Stimulated activated naive B cell treated with anti-CD40 and anti-IgM and Interleukin-4, amounts not matched to agents 10 μg/mL and 1 μg/mL and 100 μg/mL, for 72 hours (primary cell): ENCODE measurements around the gene APP.
"Not testable (repeated sequence)": the region's sequence is repeated elsewhere in the genome, so short reads cannot be mapped to it uniquely, and the experiment has no call there.

Experiments
- ATAC-seq, 2 donors: fragments of 150-1000 bp; cut with Tn5 transposase; replicated peaks; 2 replicates each; pipeline ENCODE4 v1.10.0; 2021; ENCODE audit warnings: moderate library complexity in 1 of 2
- DNase-seq: peaks from one replicate; pipeline ENCODE4 v3.0.0; 2021
- H3K27ac Mint-ChIP-seq: one replicate; pipeline ENCODE4 v1.8.0; 2022; ENCODE audit warnings: mild to moderate bottlenecking, mixed read lengths
- H3K27me3 Mint-ChIP-seq, 2 donors: one replicate each; pipeline ENCODE4 v1.8.0; 2022; ENCODE audit warnings: mixed read lengths in 2 of 2
- H3K36me3 Mint-ChIP-seq, 2 donors: one replicate each; pipeline ENCODE4 v1.8.0; 2022; ENCODE audit warnings: mixed read lengths in 2 of 2, mild to moderate bottlenecking in 1 of 2
- H3K4me1 Mint-ChIP-seq, 2 donors: one replicate each; pipeline ENCODE4 v1.8.0; 2022; ENCODE audit warnings: mixed read lengths in 2 of 2, mild to moderate bottlenecking in 1 of 2
- H3K4me3 Mint-ChIP-seq, 2 donors: one replicate each; pipeline ENCODE4 v1.8.0; 2022; ENCODE audit warnings: mild to moderate bottlenecking in 2 of 2, mixed read lengths in 2 of 2, moderate library complexity in 1 of 2
- H3K9me3 Mint-ChIP-seq, 2 donors: one replicate each; pipeline ENCODE4 v1.8.0; 2022; ENCODE audit warnings: mixed read lengths in 2 of 2, mild to moderate bottlenecking in 1 of 2

Gene APP

GRCh38 chr21:26148071-26148839, 22.3 kb downstream of the APP start:
- Mint-ChIP-seq H3K27me3 (no peaks in the 10 kb centered on the region), H3K4me3 (no peak overlapping the region), H3K36me3 (peaks cover 11 to 13% of the 10 kb centered on the region in 2 donors), H3K9me3 (no peaks in the 10 kb centered on the region), H3K4me1 (peaks cover 1 to 20% of the 10 kb centered on the region in 2 donors), H3K27ac (no peak overlapping the region)
- no peak for ATAC-seq
- DNase-seq, result no peak

- Mint-ChIP-seq H3K27me3 (no peaks in the 10 kb centered on the region), H3K9me3 (no peaks in the 10 kb centered on the region), H3K27ac (no peak overlapping the region), H3K36me3 (peaks cover 11 to 12% of the 10 kb centered on the region in 2 donors), H3K4me1 (peaks cover 1 to 20% of the 10 kb centered on the region in 2 donors), H3K4me3 (no peak overlapping the region)
- ATAC-seq, result no peak
- DNase-seq, result no peak
Measured at GRCh38 chr21:26147535-26147934, 23.0 kb downstream of the APP start.

GRCh38 chr21:26146681-26147080, 23.9 kb downstream of the APP start:
- no peak for ATAC-seq

GRCh38 chr21:26144031-26144430, 26.5 kb downstream of the APP start:
- no peak overlapping the region for H3K4me3 Mint-ChIP-seq
- H3K27ac Mint-ChIP-seq, result no peak overlapping the region
- H3K36me3 Mint-ChIP-seq, result peaks cover 24 to 26% of the 10 kb centered on the region in 2 donors
- peaks cover 5 to 34% of the 10 kb centered on the region in 2 donors for H3K4me1 Mint-ChIP-seq
- no peak for DNase-seq
- H3K9me3 Mint-ChIP-seq, result no peaks in the 10 kb centered on the region
- no peaks in the 10 kb centered on the region for H3K27me3 Mint-ChIP-seq
- ATAC-seq, result no peak

More at GRCh38 chr21:26146681-26147080, 23.9 kb downstream of the APP start:
- H3K27me3 Mint-ChIP-seq, result no peaks in the 10 kb centered on the region
- no peak for DNase-seq
- H3K27ac Mint-ChIP-seq, result no peak overlapping the region
- H3K4me3 Mint-ChIP-seq, result no peak overlapping the region
- no peaks in the 10 kb centered on the region for H3K9me3 Mint-ChIP-seq
- H3K4me1 Mint-ChIP-seq, result peaks cover 5 to 29% of the 10 kb centered on the region in 2 donors
- peaks cover 16 to 18% of the 10 kb centered on the region in 2 donors for H3K36me3 Mint-ChIP-seq

GRCh38 chr21:26142363-26142762, 28.2 kb downstream of the APP start:
- H3K9me3 Mint-ChIP-seq, result no peaks in the 10 kb centered on the region
- peaks cover 16 to 24% of the 10 kb centered on the region in 2 donors for H3K36me3 Mint-ChIP-seq
- DNase-seq, result no peak
- peaks cover 4 to 21% of the 10 kb centered on the region in 2 donors for H3K4me1 Mint-ChIP-seq
- H3K27ac Mint-ChIP-seq, result no peak overlapping the region
- H3K4me3 Mint-ChIP-seq, result no peak overlapping the region
- no peak for ATAC-seq
- H3K27me3 Mint-ChIP-seq, result no peaks in the 10 kb centered on the region

- ATAC-seq, result no peak
- H3K4me3 Mint-ChIP-seq, result no peak overlapping the region
- no peak for DNase-seq
- H3K4me1 Mint-ChIP-seq, result peaks cover 8 to 29% of the 10 kb centered on the region in 2 donors
- H3K27me3 Mint-ChIP-seq, result no peaks in the 10 kb centered on the region
- no peaks in the 10 kb centered on the region for H3K9me3 Mint-ChIP-seq
- H3K27ac Mint-ChIP-seq, result no peak overlapping the region
- H3K36me3 Mint-ChIP-seq, result peaks cover 16 to 24% of the 10 kb centered on the region in 2 donors
Measured at GRCh38 chr21:26140926-26141325, 29.6 kb downstream of the APP start.

GRCh38 chr21:26140164-26140579, 30.4 kb downstream of the APP start:
- no peak overlapping the region for H3K4me3 Mint-ChIP-seq
- H3K27ac Mint-ChIP-seq, result no peak overlapping the region
- peaks cover 8 to 34% of the 10 kb centered on the region in 2 donors for H3K4me1 Mint-ChIP-seq
- no peak for ATAC-seq
- no peaks in the 10 kb centered on the region for H3K9me3 Mint-ChIP-seq
- no peaks in the 10 kb centered on the region for H3K27me3 Mint-ChIP-seq
- peaks cover 20 to 24% of the 10 kb centered on the region in 2 donors for H3K36me3 Mint-ChIP-seq
- no peak for DNase-seq

- peaks cover 12 to 41% of the 10 kb centered on the region in 2 donors for H3K4me1 Mint-ChIP-seq
- H3K27ac Mint-ChIP-seq, result no peak overlapping the region
- peaks cover 18 to 26% of the 10 kb centered on the region in 2 donors for H3K36me3 Mint-ChIP-seq
- no peak for DNase-seq
- no peak overlapping the region for H3K4me3 Mint-ChIP-seq
- H3K9me3 Mint-ChIP-seq, result no peaks in the 10 kb centered on the region
- H3K27me3 Mint-ChIP-seq, result no peaks in the 10 kb centered on the region
- no peak for ATAC-seq
Measured at GRCh38 chr21:26138615-26139257, 31.8 kb downstream of the APP start.

GRCh38 chr21:26137379-26138060, 33.0 kb downstream of the APP start:
- peaks cover 17 to 23% of the 10 kb centered on the region in 2 donors for H3K36me3 Mint-ChIP-seq
- H3K9me3 Mint-ChIP-seq, result no peaks in the 10 kb centered on the region
- H3K4me3 Mint-ChIP-seq, result no peak overlapping the region
- no peaks in the 10 kb centered on the region for H3K27me3 Mint-ChIP-seq
- no peak for DNase-seq
- ATAC-seq, result no peak
- peaks cover 14 to 37% of the 10 kb centered on the region in 2 donors for H3K4me1 Mint-ChIP-seq
- H3K27ac Mint-ChIP-seq, result peak overlapping the region; percentile 42

GRCh38 chr21:26136671-26137070, 33.9 kb downstream of the APP start:
- peaks cover 11 to 18% of the 10 kb centered on the region in 2 donors for H3K36me3 Mint-ChIP-seq
- peaks cover 10 to 28% of the 10 kb centered on the region in 2 donors for H3K4me1 Mint-ChIP-seq
- ATAC-seq, result peak; percentile 98 to 99
- no peaks in the 10 kb centered on the region for H3K9me3 Mint-ChIP-seq
- H3K27me3 Mint-ChIP-seq, result no peaks in the 10 kb centered on the region
- DNase-seq, result no peak
- no peak overlapping the region for H3K27ac Mint-ChIP-seq
- peak overlapping the region in 1 of 2 donors; percentile 22 for H3K4me3 Mint-ChIP-seq

GRCh38 chr21:26135520-26135919, 35.0 kb downstream of the APP start:
- ATAC-seq, result no peak
- DNase-seq, result no peak
- Mint-ChIP-seq H3K27ac (no peak overlapping the region), H3K9me3 (no peaks in the 10 kb centered on the region), H3K36me3 (peaks cover 14 to 18% of the 10 kb centered on the region in 2 donors), H3K4me3 (no peak overlapping the region), H3K4me1 (peaks cover 10 to 30% of the 10 kb centered on the region in 2 donors), H3K27me3 (no peaks in the 10 kb centered on the region)

GRCh38 chr21:26131554-26131953, 39.0 kb downstream of the APP start:
- Mint-ChIP-seq H3K4me3 (no peak overlapping the region), H3K9me3 (no peaks in the 10 kb centered on the region), H3K4me1 (peaks cover 11 to 26% of the 10 kb centered on the region in 2 donors), H3K27ac (no peak overlapping the region), H3K27me3 (no peaks in the 10 kb centered on the region), H3K36me3 (peaks cover 9% of the 10 kb centered on the region in 2 donors)
- DNase-seq (no peak), ATAC-seq (peak in 1 of 2 donors; percentile 22)

GRCh38 chr21:26131053-26131452, 39.5 kb downstream of the APP start:
- ATAC-seq, DNase-seq, H3K36me3 Mint-ChIP-seq, H3K27me3 Mint-ChIP-seq, H3K9me3 Mint-ChIP-seq, H3K27ac Mint-ChIP-seq, H3K4me3 Mint-ChIP-seq: not testable (repeated sequence)
- H3K4me1 Mint-ChIP-seq, result peaks cover 11 to 26% of the 10 kb centered on the region in 2 donors

- Mint-ChIP-seq H3K4me3 (no peak overlapping the region), H3K27me3 (no peaks in the 10 kb centered on the region), H3K36me3 (peaks cover 5 to 9% of the 10 kb centered on the region in 2 donors), H3K9me3 (no peaks in the 10 kb centered on the region), H3K27ac (no peak overlapping the region), H3K4me1 (peaks cover 11 to 23% of the 10 kb centered on the region in 2 donors)
- ATAC-seq (peak; percentile 39 to 58), DNase-seq (no peak)
Measured at GRCh38 chr21:26130249-26130881, 40.2 kb downstream of the APP start.
